OCI-LY1 (cell line): ENCODE results near the gene MAST4.

Source experiments
- H2AFZ ChIP-seq: fragments of 200-600 bp; sonication (generic), shearing (Covaris generic); 2 replicates; pipeline ENCODE4 v1.6.0; 2014; ENCODE audit warnings: antibody characterized with exemption, mild to moderate bottlenecking, low read length
- H3F3A ChIP-seq: fragments of 200-600 bp; sonication (generic), shearing (Covaris generic); 2 replicates; pipeline ENCODE4 v1.6.0; 2014; ENCODE audit warnings: mild to moderate bottlenecking, antibody characterized with exemption, low read length, moderate library complexity; ENCODE audit not compliant: insufficient read depth
- H3K27ac ChIP-seq: fragments of 200-600 bp; sonication (generic); 2 replicates; pipeline ENCODE4 v1.5.1; 2014; ENCODE audit warnings: low read length, mixed run types, mild to moderate bottlenecking, low read depth; ENCODE audit not compliant: poor library complexity, severe bottlenecking
- H3K27me3 ChIP-seq: fragments of 200-600 bp; sonication (generic); 2 replicates; pipeline ENCODE4 v1.6.0; 2014; ENCODE audit warnings: antibody characterized with exemption, mild to moderate bottlenecking, low read length, moderate library complexity; ENCODE audit not compliant: insufficient read depth
- H3K36me3 ChIP-seq: fragments of 200-600 bp; sonication (generic); 2 replicates; pipeline ENCODE4 v1.6.1; 2014; ENCODE audit warnings: mild to moderate bottlenecking, antibody characterized with exemption, low read length, moderate library complexity, mixed read lengths; ENCODE audit not compliant: insufficient read depth
- H3K4me1 ChIP-seq: fragments of 200-600 bp; sonication (generic); 2 replicates; pipeline ENCODE4 v1.5.1; 2014; ENCODE audit warnings: mild to moderate bottlenecking, low read length, moderate library complexity; ENCODE audit not compliant: insufficient read depth, severe bottlenecking
- H3K4me2 ChIP-seq: fragments of 200-600 bp; sonication (generic), shearing (Covaris generic); 2 replicates; pipeline ENCODE4 v1.6.1; 2014; ENCODE audit warnings: low read length
- H3K4me3 ChIP-seq: fragments of 200-600 bp; sonication (generic); 2 replicates; pipeline ENCODE4 v1.5.1; 2014; ENCODE audit warnings: low read length, low read depth, mild to moderate bottlenecking, mixed read lengths; ENCODE audit not compliant: poor library complexity, severe bottlenecking
- H3K79me2 ChIP-seq: fragments of 200-600 bp; shearing (Covaris generic); 2 replicates; pipeline ENCODE4 v1.6.1; 2016; ENCODE audit warnings: mixed run types, low read length, mixed read lengths; ENCODE audit not compliant: insufficient read depth
- H3K9ac ChIP-seq: fragments of 200-600 bp; sonication (generic), shearing (Covaris generic); 2 replicates; pipeline ENCODE4 v1.6.1; 2014; ENCODE audit warnings: mild to moderate bottlenecking, low read length, mixed read lengths
- H3K9me2 ChIP-seq: fragments of 200-600 bp; sonication (generic), shearing (Covaris generic); 2 replicates; pipeline ENCODE4 v1.6.1; 2014; ENCODE audit warnings: low read depth, mild to moderate bottlenecking, low read length, mixed read lengths
- H3K9me3 ChIP-seq: fragments of 200-600 bp; shearing (Covaris generic); 2 replicates; pipeline ENCODE4 v1.6.1; 2014; ENCODE audit warnings: low read length, mixed read lengths
- H4K20me1 ChIP-seq: fragments of 200-600 bp; sonication (generic), shearing (Covaris generic); 2 replicates; pipeline ENCODE4 v1.6.0; 2016; ENCODE audit warnings: mild to moderate bottlenecking, low read length; ENCODE audit not compliant: insufficient read depth
- EZH2 ChIP-seq: fragments of 200-600 bp; sonication (generic), shearing (Covaris generic); IDR thresholded peaks from 2 replicates; pipeline ENCODE4 v1.8.0; 2017; ENCODE audit warnings: borderline replicate concordance, mixed run types, mild to moderate bottlenecking, antibody characterized with exemption, low read length, moderate library complexity, mixed read lengths
- TF ChIP-seq, protein P1 (sequence below): fragments of 200-600 bp; sonication (generic), shearing (Covaris generic); IDR thresholded peaks from 2 replicates; pipeline ENCODE4 v1.5.1; 2017; ENCODE audit warnings: mild to moderate bottlenecking, antibody characterized with exemption, low read length, moderate library complexity, mixed read lengths

MAST4 gene

GRCh38 chr5:66595756-66596635 lies at the start of gene MAST4:
Gene MAST4 (plus strand): TSS chr5:66596393. CDS start chr5:66596656, 263 bp downstream.
- no peaks in the 10 kb centered on the region for H3K79me2 ChIP-seq
- peaks cover 7% of the 10 kb centered on the region for H3K27me3 ChIP-seq
- no peak for TF ChIP-seq EZH2
- TF ChIP-seq, protein P1, sequence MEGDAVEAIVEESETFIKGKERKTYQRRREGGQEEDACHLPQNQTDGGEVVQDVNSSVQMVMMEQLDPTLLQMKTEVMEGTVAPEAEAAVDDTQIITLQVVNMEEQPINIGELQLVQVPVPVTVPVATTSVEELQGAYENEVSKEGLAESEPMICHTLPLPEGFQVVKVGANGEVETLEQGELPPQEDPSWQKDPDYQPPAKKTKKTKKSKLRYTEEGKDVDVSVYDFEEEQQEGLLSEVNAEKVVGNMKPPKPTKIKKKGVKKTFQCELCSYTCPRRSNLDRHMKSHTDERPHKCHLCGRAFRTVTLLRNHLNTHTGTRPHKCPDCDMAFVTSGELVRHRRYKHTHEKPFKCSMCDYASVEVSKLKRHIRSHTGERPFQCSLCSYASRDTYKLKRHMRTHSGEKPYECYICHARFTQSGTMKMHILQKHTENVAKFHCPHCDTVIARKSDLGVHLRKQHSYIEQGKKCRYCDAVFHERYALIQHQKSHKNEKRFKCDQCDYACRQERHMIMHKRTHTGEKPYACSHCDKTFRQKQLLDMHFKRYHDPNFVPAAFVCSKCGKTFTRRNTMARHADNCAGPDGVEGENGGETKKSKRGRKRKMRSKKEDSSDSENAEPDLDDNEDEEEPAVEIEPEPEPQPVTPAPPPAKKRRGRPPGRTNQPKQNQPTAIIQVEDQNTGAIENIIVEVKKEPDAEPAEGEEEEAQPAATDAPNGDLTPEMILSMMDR: no peak
- no peaks in the 10 kb centered on the region for H4K20me1 ChIP-seq
- H3K27ac ChIP-seq: no peak within 1 kb of the TSS
- H3K9me2 ChIP-seq: no peaks in the 10 kb centered on the region
- H3K9ac ChIP-seq: no peak within 1 kb of the TSS; the same call in 1 of the 2 replicates
- peak within 1 kb of the TSS; percentile 60 for H3K4me2 ChIP-seq
- no peak within 1 kb of the TSS for H2AFZ ChIP-seq
- no peaks in the 10 kb centered on the region for H3K9me3 ChIP-seq
- H3K4me3 ChIP-seq: peak within 1 kb of the TSS; percentile 60
- peaks cover 8% of the 10 kb centered on the region for H3K4me1 ChIP-seq
- H3F3A ChIP-seq: no peaks in the 10 kb centered on the region
- no peaks in the 10 kb centered on the region for H3K36me3 ChIP-seq

- Histone ChIP-seq H3K36me3 (no peaks in the 10 kb centered on the region), H3K9ac (no peak overlapping the region), H2AFZ (no peak overlapping the region), H3K9me2 (no peaks in the 10 kb centered on the region), H3F3A (no peaks in the 10 kb centered on the region), H3K4me3 (no peak overlapping the region), H3K4me1 (no peaks in the 10 kb centered on the region), H3K27ac (no peak overlapping the region), H3K27me3 (no peaks in the 10 kb centered on the region), H3K79me2 (no peaks in the 10 kb centered on the region), H3K4me2 (no peak overlapping the region), H3K9me3 (no peaks in the 10 kb centered on the region), H4K20me1 (no peaks in the 10 kb centered on the region)
- TF ChIP-seq EZH2: no peak
These were observed 49.7 kb upstream of the MAST4 start for GRCh38 chr5:66546541-66546940.

DNA sequence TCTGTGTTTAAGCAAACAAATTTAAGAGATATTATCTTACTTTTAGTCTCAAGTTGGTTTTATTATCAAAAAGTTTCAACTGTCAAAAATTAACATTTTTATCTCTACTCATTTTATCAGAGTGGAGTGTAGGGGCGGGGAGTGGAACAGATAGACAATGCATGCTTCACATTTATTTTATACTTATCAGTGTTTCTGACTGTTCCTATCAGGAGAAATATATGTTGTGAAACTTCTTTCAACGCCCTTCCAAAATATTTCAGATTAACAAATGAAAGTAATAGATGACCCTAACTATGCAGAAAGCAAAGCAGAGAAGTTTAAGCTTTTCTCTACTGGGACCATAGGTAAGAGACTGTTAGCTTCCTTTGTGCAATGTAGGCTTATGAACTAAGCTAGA lies 44.9 kb upstream of the MAST4 start:
- Histone ChIP-seq H3K27me3 (no peaks in the 10 kb centered on the region), H3K4me3 (no peak overlapping the region), H3K4me2 (no peak overlapping the region), H3K9me3 (0 out of 2 replicates have a peak, but pooled peaks cover 3% of the 10 kb centered on the region), H3K4me1 (peaks cover 10% of the 10 kb centered on the region), H2AFZ (no peak overlapping the region), H3K9me2 (no peaks in the 10 kb centered on the region), H3K79me2 (no peaks in the 10 kb centered on the region), H3K36me3 (no peaks in the 10 kb centered on the region), H3F3A (no peaks in the 10 kb centered on the region), H3K9ac (no peak overlapping the region), H4K20me1 (no peaks in the 10 kb centered on the region), H3K27ac (no peak overlapping the region)
- TF ChIP-seq, protein P1: no peak
